Stromal cell of bone marrow (primary cell): Measurements from ENCODE around the gene IPO4.

Experiments
- DNase-seq: peaks from one replicate; pipeline ENCODE4 v3.0.0-alpha.2; 2012; ENCODE audit warnings: low read depth

The IPO4 gene

GRCh38 chr14:24194873-24195185, 6.2 kb upstream of the IPO4 start:
- no peak for DNase-seq

GRCh38 chr14:24194186-24194872, 5.7 kb upstream of the IPO4 start:
- DNase-seq = no peak

GRCh38 chr14:24192933-24193332, 4.3 kb upstream of the IPO4 start:
- no peak for DNase-seq

GRCh38 chr14:24190416-24190815, 1.8 kb upstream of the IPO4 start:
- no peak for DNase-seq

GRCh38 chr14:24189460-24189859, 844 bp upstream of the IPO4 start:
- no peak for DNase-seq

- DNase-seq = no peak
These were observed 401 bp upstream of the IPO4 start for GRCh38 chr14:24189059-24189375.

GRCh38 chr14:24187539-24187915, 1.1 kb downstream of the IPO4 start:
- no peak for DNase-seq

- DNase-seq = no peak
These were observed 1.6 kb downstream of the IPO4 start for GRCh38 chr14:24186831-24187538.

- DNase-seq = no peak
These were observed 2.9 kb downstream of the IPO4 start for GRCh38 chr14:24185741-24186140.

GRCh38 chr14:24185026-24185425, 3.6 kb downstream of the IPO4 start:
- DNase-seq = no peak

GRCh38 chr14:24184104-24184970, 4.3 kb downstream of the IPO4 start:
- no peak for DNase-seq

- DNase-seq = no peak
These were observed 5.6 kb downstream of the IPO4 start for GRCh38 chr14:24183014-24183481.

- DNase-seq = no peak
These were observed 6.3 kb downstream of the IPO4 start for GRCh38 chr14:24182110-24182882.

GRCh38 chr14:24181371-24182077, 7.1 kb downstream of the IPO4 start:
- DNase-seq = no peak

GRCh38 chr14:24179961-24180796, 8.4 kb downstream of the IPO4 start:
- peak; percentile 86 for DNase-seq

- no peak for DNase-seq
These were observed 9.2 kb downstream of the IPO4 start for GRCh38 chr14:24179294-24179960.

GRCh38 chr14:24178399-24179178, 10.0 kb downstream of the IPO4 start:
- DNase-seq = no peak

- no peak for DNase-seq
These were observed 10.7 kb downstream of the IPO4 start for GRCh38 chr14:24177891-24178290.
